HL-60/S4 treated with phorbol 12-myristate 13-acetate at 8.2 ng/mL for 4 days and 3 days (cell line): ENCODE results near the gene NECTIN1.

ENCODE experiments used
- in situ Hi-C: fragments of 300-500 bp; cut with MboI; formaldehyde crosslinking; loops from 2 replicates; pipeline ENCODE4 v1.15.0; 2022; ENCODE audit warnings: low sequenced_read_pairs

NECTIN1 gene

GRCh38 chr11:119728651-119729580, at the start of gene NECTIN1:
NECTIN1 (minus strand) TSS chr11:119729200; CDS start chr11:119728553, 647 bp downstream.
- in situ Hi-C loops: loop anchor here (25.0 kb wide), 1 partner anchor 242 kb away; no protein-coding TSS in a partner anchor

- in situ Hi-C loops: no loop called here
Observed at GRCh38 chr11:119778391-119779194, 49.6 kb upstream of the NECTIN1 start.

GRCh38 chr11:119777940-119778339, 48.9 kb upstream of the NECTIN1 start:
- in situ Hi-C loops: no loop called here

GRCh38 chr11:119776651-119777050, 47.7 kb upstream of the NECTIN1 start:
- in situ Hi-C loops: no loop called here

GRCh38 chr11:119776031-119776636, 47.1 kb upstream of the NECTIN1 start:
- in situ Hi-C loops: no loop called here

GRCh38 chr11:119774172-119774763, 45.3 kb upstream of the NECTIN1 start:
- in situ Hi-C loops: no loop called here

- in situ Hi-C loops: no loop called here
Observed at GRCh38 chr11:119772641-119773415, 43.8 kb upstream of the NECTIN1 start.

- in situ Hi-C loops: no loop called here
Observed at GRCh38 chr11:119772076-119772475, 43.1 kb upstream of the NECTIN1 start.

GRCh38 chr11:119771172-119771770, 42.3 kb upstream of the NECTIN1 start:
- in situ Hi-C loops: no loop called here

- in situ Hi-C loops: no loop called here
Observed at GRCh38 chr11:119765628-119766027, 36.6 kb upstream of the NECTIN1 start.

GRCh38 chr11:119764108-119764868, 35.3 kb upstream of the NECTIN1 start:
- in situ Hi-C loops: no loop called here

- in situ Hi-C loops: no loop called here
Observed at GRCh38 chr11:119763071-119763728, 34.2 kb upstream of the NECTIN1 start.

GRCh38 chr11:119759747-119760412, 30.9 kb upstream of the NECTIN1 start:
- in situ Hi-C loops: no loop called here

GRCh38 chr11:119759324-119759723, 30.3 kb upstream of the NECTIN1 start:
- in situ Hi-C loops: no loop called here

- in situ Hi-C loops: no loop called here
Observed at GRCh38 chr11:119758291-119758690, 29.3 kb upstream of the NECTIN1 start.

- in situ Hi-C loops: no loop called here
Observed at GRCh38 chr11:119757378-119757777, 28.4 kb upstream of the NECTIN1 start.

- in situ Hi-C loops: no loop called here
Observed at GRCh38 chr11:119756169-119756865, 27.3 kb upstream of the NECTIN1 start.
